Suprapubic skin (tissue), 4 donors: ENCODE data around the gene TIMM13. TPM values are rescaled to one million over a fixed set of nuclear protein-coding genes. Genes with fewer than 3 reads are reported as not detected.

Experiments used
- DNase-seq, 2 donors: peaks; one replicate each; pipeline ENCODE4 v3.0.0-alpha.2; 2019; ENCODE audit warnings: low spot score in 2 of 2
- H3K27ac ChIP-seq: fragments of 200-600 bp; sonication (generic); one replicate; pipeline ENCODE4 v1.5.1; 2019
- H3K27me3 ChIP-seq: fragments of 200-600 bp; sonication (generic); one replicate; pipeline ENCODE4 v1.5.1; 2019
- H3K36me3 ChIP-seq: fragments of 200-600 bp; sonication (generic); one replicate; pipeline ENCODE4 v1.5.1; 2019
- H3K4me1 ChIP-seq: fragments of 200-600 bp; sonication (generic); one replicate; pipeline ENCODE4 v1.5.1; 2019
- H3K4me3 ChIP-seq: fragments of 200-600 bp; sonication (generic); one replicate; pipeline ENCODE4 v1.5.1; 2019; ENCODE audit warnings: mild to moderate bottlenecking
- H3K9me3 ChIP-seq: fragments of 200-600 bp; sonication (generic); one replicate; pipeline ENCODE4 v1.5.1; 2019
- CTCF ChIP-seq, 2 donors: fragments of 200-600 bp in 1 of 2; fragments of 450-650 bp in 1 of 2; sonication (generic) in 1 of 2; IDR thresholded peaks; one replicate each; pipeline ENCODE4 v1.5.1; 2016 to 2019; ENCODE audit warnings: antibody characterized with exemption in 2 of 2, mild to moderate bottlenecking in 1 of 2, moderate library complexity in 1 of 2
- EP300 ChIP-seq: sonication (generic); formaldehyde crosslinking; IDR thresholded peaks from one replicate; pipeline ENCODE4 v1.6.1; 2017; ENCODE audit warnings: antibody characterized with exemption
- POLR2A ChIP-seq, 2 donors: fragments of 450-650 bp; IDR thresholded peaks; one replicate each; pipeline ENCODE4 v1.6.1; 2017; ENCODE audit warnings: antibody characterized with exemption in 2 of 2, mild to moderate bottlenecking in 2 of 2, moderate library complexity in 2 of 2
- POLR2AphosphoS5 ChIP-seq, 3 donors: sonication (generic); formaldehyde crosslinking; IDR thresholded peaks; one replicate each; pipeline ENCODE4 v1.6.1; 2017; ENCODE audit warnings: antibody characterized with exemption in 3 of 3
- WGBS: methylation state at CpG from one replicate; pipeline ENCODE4 v1.1.5; 2018; 5-methylcytosine and 5-hydroxymethylcytosine counted together
- total RNA-seq, 4 donors: library from RNA; depleted of rRNA; stranded (reverse); fragments of >200 nt; gene quantifications; one replicate each; pipeline ENCODE4 v1.1.0, GENCODE V29; 2016

TIMM13 gene
- total RNA-seq, 4 donors from 2014 or later = 22.1 to 48.6 (median 46.6) TPM

- WGBS = 90% methylated on average over 16 of the region's 17 CpGs
- no peak for TF ChIP-seq POLR2AphosphoS5 (IDR thresholded peaks at IDR 0.05)
- no peak for TF ChIP-seq EP300
- TF ChIP-seq CTCF (IDR thresholded peaks at IDR 0.05) = no peak
- no peak for TF ChIP-seq POLR2A (IDR thresholded peaks at IDR 0.05)
- Histone ChIP-seq H3K4me1 (no peaks in the 10 kb centered on the region), H3K36me3 (peaks cover 25% of the 10 kb centered on the region), H3K4me3 (no peak overlapping the region), H3K27me3 (no peaks in the 10 kb centered on the region), H3K9me3 (no peaks in the 10 kb centered on the region), H3K27ac (no peak overlapping the region)
- DNase-seq = no peak
These were observed 16.4 kb upstream of the TIMM13 start for GRCh38 chr19:2443785-2444182.

- WGBS = 95% methylated on average over 14 of the region's 22 CpGs
- Histone ChIP-seq H3K27me3 (no peaks in the 10 kb centered on the region), H3K9me3 (no peaks in the 10 kb centered on the region), H3K36me3 (peaks cover 28% of the 10 kb centered on the region), H3K4me3 (no peak overlapping the region), H3K27ac (no peak overlapping the region), H3K4me1 (no peaks in the 10 kb centered on the region)
- no peak for DNase-seq
- TF ChIP-seq EP300 (no peak), POLR2AphosphoS5 (IDR thresholded peaks at IDR 0.05) (no peak), CTCF (IDR thresholded peaks at IDR 0.05) (no peak), POLR2A (IDR thresholded peaks at IDR 0.05) (no peak)
These were observed 15.9 kb upstream of the TIMM13 start for GRCh38 chr19:2443116-2443784.

GRCh38 chr19:2441096-2441752 lies 13.8 kb upstream of the TIMM13 start:
- WGBS = 100% methylated on average over 9 of the region's 26 CpGs
- peaks cover 44% of the 10 kb centered on the region for H3K36me3 ChIP-seq

GRCh38 chr19:2440515-2440914 lies 13.1 kb upstream of the TIMM13 start:
- peaks cover 44% of the 10 kb centered on the region for H3K36me3 ChIP-seq
- no peaks in the 10 kb centered on the region for H3K27me3 ChIP-seq
- TF ChIP-seq POLR2A (IDR thresholded peaks at IDR 0.05) = no peak
- TF ChIP-seq POLR2AphosphoS5 (IDR thresholded peaks at IDR 0.05) = no peak
- TF ChIP-seq CTCF (IDR thresholded peaks at IDR 0.05) = no peak
- TF ChIP-seq EP300 = no peak
- H3K4me1 ChIP-seq = no peaks in the 10 kb centered on the region
- H3K27ac ChIP-seq = no peak overlapping the region
- H3K9me3 ChIP-seq = no peaks in the 10 kb centered on the region
- H3K4me3 ChIP-seq = no peak overlapping the region
- WGBS = 95% methylated on average over 1 of the region's 1 CpG
- DNase-seq = no peak

More at GRCh38 chr19:2441096-2441752, 13.8 kb upstream of the TIMM13 start:
- Histone ChIP-seq H3K4me1 (no peaks in the 10 kb centered on the region), H3K9me3 (no peaks in the 10 kb centered on the region), H3K27me3 (no peaks in the 10 kb centered on the region), H3K27ac (no peak overlapping the region), H3K4me3 (no peak overlapping the region)
- DNase-seq = no peak
- TF ChIP-seq EP300 (no peak), CTCF (IDR thresholded peaks at IDR 0.05) (no peak), POLR2AphosphoS5 (IDR thresholded peaks at IDR 0.05) (no peak), POLR2A (IDR thresholded peaks at IDR 0.05) (no peak)

- Histone ChIP-seq H3K4me1 (no peaks in the 10 kb centered on the region), H3K27ac (no peak overlapping the region), H3K9me3 (no peaks in the 10 kb centered on the region), H3K4me3 (no peak overlapping the region), H3K36me3 (peaks cover 49% of the 10 kb centered on the region), H3K27me3 (no peaks in the 10 kb centered on the region)
- DNase-seq = no peak
- TF ChIP-seq POLR2AphosphoS5 (IDR thresholded peaks at IDR 0.05) (no peak), CTCF (IDR thresholded peaks at IDR 0.05) (no peak), EP300 (no peak), POLR2A (IDR thresholded peaks at IDR 0.05) (no peak)
- 94% methylated on average over 19 of the region's 20 CpGs for WGBS
These were observed 10.8 kb upstream of the TIMM13 start for GRCh38 chr19:2438178-2438577.
